ENCODE results near the gene CLASP2. TPM values are rescaled to one million over a fixed set of nuclear protein-coding genes. Genes with fewer than 3 reads are reported as not detected.

CLASP2 gene
- total RNA-seq, 4 donors from 2014 or later = 49.5 to 66.5 (median 65.8) TPM

DNA sequence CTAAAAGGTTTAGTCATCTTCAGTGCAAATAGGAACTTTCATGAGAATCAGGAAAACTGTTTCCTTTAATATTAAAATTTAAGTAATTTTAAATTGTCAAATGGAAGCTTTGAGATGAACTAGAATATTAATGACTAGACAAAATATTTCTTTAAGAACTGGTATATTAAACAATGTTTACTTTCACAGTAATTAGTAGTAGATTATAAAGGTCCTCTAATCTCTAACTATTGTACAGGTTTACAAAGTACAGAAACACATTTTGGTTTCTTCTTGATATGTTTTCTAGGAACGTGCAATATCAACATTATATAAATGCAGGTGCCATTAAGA lies 138.9 kb downstream of the CLASP2 start:
- TF ChIP-seq CTCF (IDR thresholded peaks at IDR 0.05; ENCODE audit: low read depth) = no peak

GRCh38 chr3:33578325-33579177 lies 139.5 kb downstream of the CLASP2 start:
- TF ChIP-seq CTCF (IDR thresholded peaks at IDR 0.05; ENCODE audit: low read depth) = no peak

- TF ChIP-seq CTCF (IDR thresholded peaks at IDR 0.05; ENCODE audit: low read depth) = no peak
These were observed 140.5 kb downstream of the CLASP2 start for GRCh38 chr3:33577588-33577987.

- no peak for TF ChIP-seq CTCF (IDR thresholded peaks at IDR 0.05; ENCODE audit: low read depth)
These were observed 140.9 kb downstream of the CLASP2 start for GRCh38 chr3:33577173-33577572.

DNA sequence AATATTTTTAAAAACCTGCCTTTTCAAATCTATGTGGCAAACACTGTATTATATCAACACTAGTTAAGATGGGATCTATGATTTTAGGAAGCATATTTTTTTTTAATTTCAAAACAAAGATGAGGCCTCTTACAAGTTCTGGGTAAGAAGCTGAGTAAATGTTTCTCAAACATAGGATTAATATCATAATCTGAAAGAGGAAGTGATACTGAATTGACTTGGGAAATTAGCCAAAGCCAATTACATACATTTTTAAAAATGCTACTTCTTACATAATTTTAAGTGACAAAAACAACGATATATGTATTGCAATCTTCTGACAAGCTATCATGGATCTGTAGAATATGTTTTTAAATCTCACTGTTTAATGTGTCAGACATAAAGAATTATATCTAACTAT lies 142.7 kb downstream of the CLASP2 start:
- no peak for TF ChIP-seq CTCF (IDR thresholded peaks at IDR 0.05; ENCODE audit: low read depth)

- TF ChIP-seq CTCF (IDR thresholded peaks at IDR 0.05; ENCODE audit: low read depth) = no peak
These were observed 160.2 kb downstream of the CLASP2 start for GRCh38 chr3:33557829-33558228.

GRCh38 chr3:33557279-33557678 lies 160.8 kb downstream of the CLASP2 start:
- TF ChIP-seq CTCF (IDR thresholded peaks at IDR 0.05; ENCODE audit: low read depth) = no peak
